ENCODE measurements around the gene RBMS2. TPM values are rescaled to one million over a fixed set of nuclear protein-coding genes. Genes with fewer than 3 reads are reported as not detected.
"Not testable (repeated sequence)": the region's sequence is repeated elsewhere in the genome, so short reads cannot be mapped to it uniquely, and the experiment has no call there.

RBMS2 gene
- polyA plus RNA-seq, 1 donor (not counting 4 experiments of a cell fraction or from before 2014, with no cell fraction given) = 64.5 TPM

- FAIRE-seq = no peak
- Histone ChIP-seq H3K27ac (ENCODE audit: control insufficient read depth, insufficient read depth, low read length) (no peak overlapping the region), H4K20me1 (ENCODE audit: control insufficient read depth, extremely low read depth, insufficient read depth, low read length) (no peaks in the 10 kb centered on the region), H3K4me1 (ENCODE audit: control insufficient read depth, extremely low read depth, insufficient read depth, low read length) (peaks cover 14% of the 10 kb centered on the region), H3K4me2 (ENCODE audit: control insufficient read depth, extremely low read depth, insufficient read depth, low read depth, low read length) (no peak overlapping the region), H3K9ac (ENCODE audit: control insufficient read depth, extremely low read depth, insufficient read depth, low read length) (no peak overlapping the region), H3K4me3 (ENCODE audit: control insufficient read depth in 2 of 3, extremely low read depth in 1 of 3, insufficient read depth in 2 of 3, low read depth in 1 of 3, low read length in 3 of 3) (no peak overlapping the region), H3K27me3 (ENCODE audit: control insufficient read depth, extremely low read depth, insufficient read depth, low read length) (peaks cover 31% of the 10 kb centered on the region), H3K9me1 (ENCODE audit: control insufficient read depth, extremely low read depth, insufficient read depth, low read length) (no peaks in the 10 kb centered on the region), H2AFZ (ENCODE audit: control insufficient read depth, low read length) (no peak overlapping the region), H3K9me3 (ENCODE audit: control insufficient read depth, low read depth, low read length) (no peaks in the 10 kb centered on the region), H3K36me3 (ENCODE audit: control insufficient read depth in 2 of 2, extremely low read depth in 1 of 2, insufficient read depth in 2 of 2, low read length in 2 of 2) (no peaks in the 10 kb centered on the region), H3K79me2 (ENCODE audit: control insufficient read depth, insufficient read depth, low read length) (no peaks in the 10 kb centered on the region)
- dilution Hi-C loops (cut with MboI; ENCODE audit: extremely low pct_ligation_motif_present, low sequenced_read_pairs) = no loop called here
- TF ChIP-seq, protein P1, sequence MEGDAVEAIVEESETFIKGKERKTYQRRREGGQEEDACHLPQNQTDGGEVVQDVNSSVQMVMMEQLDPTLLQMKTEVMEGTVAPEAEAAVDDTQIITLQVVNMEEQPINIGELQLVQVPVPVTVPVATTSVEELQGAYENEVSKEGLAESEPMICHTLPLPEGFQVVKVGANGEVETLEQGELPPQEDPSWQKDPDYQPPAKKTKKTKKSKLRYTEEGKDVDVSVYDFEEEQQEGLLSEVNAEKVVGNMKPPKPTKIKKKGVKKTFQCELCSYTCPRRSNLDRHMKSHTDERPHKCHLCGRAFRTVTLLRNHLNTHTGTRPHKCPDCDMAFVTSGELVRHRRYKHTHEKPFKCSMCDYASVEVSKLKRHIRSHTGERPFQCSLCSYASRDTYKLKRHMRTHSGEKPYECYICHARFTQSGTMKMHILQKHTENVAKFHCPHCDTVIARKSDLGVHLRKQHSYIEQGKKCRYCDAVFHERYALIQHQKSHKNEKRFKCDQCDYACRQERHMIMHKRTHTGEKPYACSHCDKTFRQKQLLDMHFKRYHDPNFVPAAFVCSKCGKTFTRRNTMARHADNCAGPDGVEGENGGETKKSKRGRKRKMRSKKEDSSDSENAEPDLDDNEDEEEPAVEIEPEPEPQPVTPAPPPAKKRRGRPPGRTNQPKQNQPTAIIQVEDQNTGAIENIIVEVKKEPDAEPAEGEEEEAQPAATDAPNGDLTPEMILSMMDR (optimal IDR thresholded peaks at IDR 0.05 in 1 of 3, IDR thresholded peaks at IDR 0.05 in 1 of 3, conservative IDR thresholded peaks at IDR 0.05 in 1 of 3; ENCODE audit: extremely low read depth in 1 of 3, insufficient read depth in 2 of 3, low read length in 3 of 3) = no peak
- TF ChIP-seq EZH2 (IDR thresholded peaks at IDR 0.05; ENCODE audit: low read length) = no peak
- no peak for DNase-seq (ENCODE audit: low read depth, low spot score)
Observed at GRCh38 chr12:56490360-56490759, 31.3 kb upstream of the RBMS2 start.

GRCh38 chr12:56493409-56494105 lies 28.1 kb upstream of the RBMS2 start:
- H3K4me1 ChIP-seq (ENCODE audit: control insufficient read depth, extremely low read depth, insufficient read depth, low read length); H3K9me3 ChIP-seq (ENCODE audit: control insufficient read depth, low read depth, low read length); H4K20me1 ChIP-seq (ENCODE audit: control insufficient read depth, extremely low read depth, insufficient read depth, low read length); DNase-seq (ENCODE audit: low read depth, low spot score); H2AFZ ChIP-seq (ENCODE audit: control insufficient read depth, low read length); FAIRE-seq; dilution Hi-C loops (cut with MboI; ENCODE audit: extremely low pct_ligation_motif_present, low sequenced_read_pairs); H3K36me3 ChIP-seq (ENCODE audit: control insufficient read depth in 2 of 2, extremely low read depth in 1 of 2, insufficient read depth in 2 of 2, low read length in 2 of 2); H3K9ac ChIP-seq (ENCODE audit: control insufficient read depth, extremely low read depth, insufficient read depth, low read length); H3K9me1 ChIP-seq (ENCODE audit: control insufficient read depth, extremely low read depth, insufficient read depth, low read length); H3K27ac ChIP-seq (ENCODE audit: control insufficient read depth, insufficient read depth, low read length); H3K4me2 ChIP-seq (ENCODE audit: control insufficient read depth, extremely low read depth, insufficient read depth, low read depth, low read length); H3K79me2 ChIP-seq (ENCODE audit: control insufficient read depth, insufficient read depth, low read length); H3K4me3 ChIP-seq (ENCODE audit: control insufficient read depth in 2 of 3, extremely low read depth in 1 of 3, insufficient read depth in 2 of 3, low read depth in 1 of 3, low read length in 3 of 3): not testable (repeated sequence)
- peaks cover 12% of the 10 kb centered on the region for H3K27me3 ChIP-seq (ENCODE audit: control insufficient read depth, extremely low read depth, insufficient read depth, low read length)

DNA sequence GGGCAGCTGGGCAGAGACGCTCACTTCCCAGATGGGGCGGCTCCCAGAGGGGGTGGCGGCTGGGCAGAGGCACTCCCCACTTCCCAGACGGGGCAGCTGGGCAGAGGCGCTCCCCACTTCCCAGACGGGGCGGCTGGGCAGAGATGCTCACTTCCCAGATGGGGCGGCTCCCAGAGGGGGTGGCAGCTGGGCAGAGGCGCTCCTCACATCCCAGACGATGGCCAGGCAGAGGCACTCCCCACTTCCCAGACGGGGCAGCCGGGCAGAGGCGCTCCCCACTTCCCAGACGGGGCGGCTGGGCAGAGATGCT lies 27.6 kb upstream of the RBMS2 start:
- H3K4me3 ChIP-seq (ENCODE audit: control insufficient read depth in 2 of 3, extremely low read depth in 1 of 3, insufficient read depth in 2 of 3, low read depth in 1 of 3, low read length in 3 of 3); dilution Hi-C loops (cut with MboI; ENCODE audit: extremely low pct_ligation_motif_present, low sequenced_read_pairs); H3K4me2 ChIP-seq (ENCODE audit: control insufficient read depth, extremely low read depth, insufficient read depth, low read depth, low read length): not testable (repeated sequence)

DNA sequence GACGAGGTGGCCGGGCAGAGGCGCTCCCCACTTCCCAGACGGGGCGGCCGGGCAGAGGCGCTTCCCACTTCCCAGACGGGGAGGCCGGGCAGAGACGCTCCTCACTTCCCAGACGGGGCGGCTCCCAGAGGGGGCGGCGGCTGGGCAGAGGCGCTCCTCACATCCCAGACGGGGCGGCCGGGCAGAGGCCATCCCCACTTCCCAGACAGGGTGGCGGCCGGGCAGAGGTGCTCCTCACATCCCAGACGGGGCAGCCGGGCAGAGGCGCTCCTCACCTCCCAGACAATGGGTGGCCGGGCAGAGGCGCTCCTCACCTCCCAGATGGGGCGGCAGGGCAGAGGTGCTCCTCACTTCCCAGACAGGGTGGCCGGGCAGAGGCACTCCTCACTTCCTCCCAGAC lies 27.1 kb upstream of the RBMS2 start:
- dilution Hi-C loops (cut with MboI; ENCODE audit: extremely low pct_ligation_motif_present, low sequenced_read_pairs); H3K9me1 ChIP-seq (ENCODE audit: control insufficient read depth, extremely low read depth, insufficient read depth, low read length); DNase-seq (ENCODE audit: low read depth, low spot score); H2AFZ ChIP-seq (ENCODE audit: control insufficient read depth, low read length); H4K20me1 ChIP-seq (ENCODE audit: control insufficient read depth, extremely low read depth, insufficient read depth, low read length); H3K27ac ChIP-seq (ENCODE audit: control insufficient read depth, insufficient read depth, low read length); H3K27me3 ChIP-seq (ENCODE audit: control insufficient read depth, extremely low read depth, insufficient read depth, low read length); H3K79me2 ChIP-seq (ENCODE audit: control insufficient read depth, insufficient read depth, low read length); H3K4me2 ChIP-seq (ENCODE audit: control insufficient read depth, extremely low read depth, insufficient read depth, low read depth, low read length); H3K9ac ChIP-seq (ENCODE audit: control insufficient read depth, extremely low read depth, insufficient read depth, low read length); H3K4me1 ChIP-seq (ENCODE audit: control insufficient read depth, extremely low read depth, insufficient read depth, low read length); H3K36me3 ChIP-seq (ENCODE audit: control insufficient read depth in 2 of 2, extremely low read depth in 1 of 2, insufficient read depth in 2 of 2, low read length in 2 of 2); FAIRE-seq; H3K9me3 ChIP-seq (ENCODE audit: control insufficient read depth, low read depth, low read length); H3K4me3 ChIP-seq (ENCODE audit: control insufficient read depth in 2 of 3, extremely low read depth in 1 of 3, insufficient read depth in 2 of 3, low read depth in 1 of 3, low read length in 3 of 3): not testable (repeated sequence)

More for the DNA sequence above, 27.6 kb upstream of the RBMS2 start:
- not testable (repeated sequence) for H3K4me1 ChIP-seq (ENCODE audit: control insufficient read depth, extremely low read depth, insufficient read depth, low read length); H2AFZ ChIP-seq (ENCODE audit: control insufficient read depth, low read length); FAIRE-seq; H3K79me2 ChIP-seq (ENCODE audit: control insufficient read depth, insufficient read depth, low read length); H4K20me1 ChIP-seq (ENCODE audit: control insufficient read depth, extremely low read depth, insufficient read depth, low read length); H3K9ac ChIP-seq (ENCODE audit: control insufficient read depth, extremely low read depth, insufficient read depth, low read length); H3K36me3 ChIP-seq (ENCODE audit: control insufficient read depth in 2 of 2, extremely low read depth in 1 of 2, insufficient read depth in 2 of 2, low read length in 2 of 2); H3K27ac ChIP-seq (ENCODE audit: control insufficient read depth, insufficient read depth, low read length); H3K9me1 ChIP-seq (ENCODE audit: control insufficient read depth, extremely low read depth, insufficient read depth, low read length); H3K9me3 ChIP-seq (ENCODE audit: control insufficient read depth, low read depth, low read length); H3K27me3 ChIP-seq (ENCODE audit: control insufficient read depth, extremely low read depth, insufficient read depth, low read length); DNase-seq (ENCODE audit: low read depth, low spot score)
